Gastroesophageal sphincter (tissue), 4 donors: ENCODE data around the gene SFT2D3. TPM values are rescaled to one million over a fixed set of nuclear protein-coding genes. Genes with fewer than 3 reads are reported as not detected.

Experiments used
- ATAC-seq: fragments of 150-250 bp; one replicate; pipeline ENCODE4 v1.9.1; 2016; ENCODE audit warnings: mild to moderate bottlenecking, moderate library complexity
- H3K27ac ChIP-seq, 4 donors: fragments of 200-600 bp; sonication (generic) in 3 of 4; 1 replicate in 3 of 4; 2 replicates in 1 of 4; pipeline ENCODE4 v1.5.1; 2016 to 2019
- H3K27me3 ChIP-seq: fragments of 200-600 bp; sonication (generic); one replicate; pipeline ENCODE4 v1.5.1; 2019
- H3K36me3 ChIP-seq, 2 donors: fragments of 200-600 bp; sonication (generic); one replicate each; pipeline ENCODE4 v1.5.1; 2019; ENCODE audit warnings: control low read depth in 1 of 2
- H3K4me1 ChIP-seq, 3 donors: fragments of 200-600 bp; sonication (generic); 1 replicate in 2 of 3; 2 replicates in 1 of 3; pipeline ENCODE4 v1.5.1; 2016 to 2019; ENCODE audit warnings: control low read depth in 2 of 3
- H3K4me3 ChIP-seq, 2 donors: fragments of 200-600 bp; sonication (generic); one replicate each; pipeline ENCODE4 v1.5.1; 2019; ENCODE audit warnings: mild to moderate bottlenecking in 1 of 2, moderate library complexity in 1 of 2
- H3K9me3 ChIP-seq, 3 donors: fragments of 200-600 bp; sonication (generic); one replicate each; pipeline ENCODE4 v1.5.1; 2017 to 2019; ENCODE audit warnings: control low read depth in 2 of 3
- EP300 ChIP-seq: sonication (generic); formaldehyde crosslinking; IDR thresholded peaks from one replicate; pipeline ENCODE4 v1.6.1; 2017; ENCODE audit warnings: antibody characterized with exemption, mild to moderate bottlenecking
- POLR2A ChIP-seq, 2 donors: fragments of 450-650 bp; IDR thresholded peaks; one replicate each; pipeline ENCODE4 v1.6.1; 2017; ENCODE audit warnings: antibody characterized with exemption in 2 of 2, mild to moderate bottlenecking in 2 of 2, moderate library complexity in 1 of 2
- POLR2AphosphoS5 ChIP-seq: sonication (generic); formaldehyde crosslinking; IDR thresholded peaks from one replicate; pipeline ENCODE4 v1.6.1; 2017; ENCODE audit warnings: antibody characterized with exemption
- WGBS, 2 donors: methylation state at CpG; one replicate each; pipeline ENCODE4 v1.1.5; 2018; ENCODE audit warnings: low coverage in 1 of 2; 5-methylcytosine and 5-hydroxymethylcytosine counted together
- total RNA-seq, 4 donors: library from RNA; depleted of rRNA; stranded (reverse); fragments of >200 nt; gene quantifications; one replicate each; pipeline ENCODE4 v1.1.0, GENCODE V29; 2016
- TF ChIP-seq, protein P1 (sequence below), 4 experiments: fragments of 200-600 bp in 2 of 4; fragments of 450-650 bp in 2 of 4; sonication (generic) in 1 of 4; IDR thresholded peaks; one replicate each; pipeline ENCODE4 v1.5.1; 2017 to 2019; ENCODE audit warnings: antibody characterized with exemption in 4 of 4, mild to moderate bottlenecking in 2 of 4, moderate library complexity in 2 of 4

SFT2D3 gene, protein sequence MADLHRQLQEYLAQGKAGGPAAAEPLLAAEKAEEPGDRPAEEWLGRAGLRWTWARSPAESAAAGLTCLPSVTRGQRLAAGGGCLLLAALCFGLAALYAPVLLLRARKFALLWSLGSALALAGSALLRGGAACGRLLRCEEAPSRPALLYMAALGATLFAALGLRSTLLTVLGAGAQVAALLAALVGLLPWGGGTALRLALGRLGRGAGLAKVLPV
- 10 to 100 TPM in 2 of 4 donors, 1 to 10 TPM in 2; 7.2 to 15.2 (median 10.3) TPM for total RNA-seq

DNA sequence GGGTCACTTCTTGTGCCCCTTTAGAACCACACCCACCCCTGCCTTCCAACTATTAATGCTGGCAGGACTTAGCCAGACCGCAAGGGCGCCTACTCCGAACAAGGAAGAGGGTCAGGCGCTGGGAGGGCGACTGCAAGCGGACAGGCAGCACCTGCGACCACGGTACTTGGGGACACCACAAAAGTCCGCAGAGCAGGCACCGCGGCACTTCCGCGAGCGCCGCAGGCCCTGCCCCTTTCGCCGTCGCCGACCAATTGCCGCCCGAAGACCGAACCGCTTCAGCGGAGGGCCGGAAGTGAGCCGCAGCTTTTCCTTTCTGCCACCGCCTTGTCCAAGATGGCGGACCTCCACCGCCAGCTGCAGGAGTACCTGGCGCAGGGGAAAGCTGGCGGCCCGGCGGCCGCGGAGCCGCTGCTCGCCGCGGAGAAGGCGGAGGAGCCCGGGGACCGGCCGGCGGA is at the start of gene SFT2D3:
Gene SFT2D3, plus strand, starts transcription at position 305 of the 458 bp plus-strand sequence. Its CDS starts 32 bp downstream, at position 337.
- TF ChIP-seq EP300 (no peak), POLR2A (IDR thresholded peaks at IDR 0.05) (peak; percentile 93 to 95), POLR2AphosphoS5 (peak; percentile 70)
- TF ChIP-seq, protein P1, sequence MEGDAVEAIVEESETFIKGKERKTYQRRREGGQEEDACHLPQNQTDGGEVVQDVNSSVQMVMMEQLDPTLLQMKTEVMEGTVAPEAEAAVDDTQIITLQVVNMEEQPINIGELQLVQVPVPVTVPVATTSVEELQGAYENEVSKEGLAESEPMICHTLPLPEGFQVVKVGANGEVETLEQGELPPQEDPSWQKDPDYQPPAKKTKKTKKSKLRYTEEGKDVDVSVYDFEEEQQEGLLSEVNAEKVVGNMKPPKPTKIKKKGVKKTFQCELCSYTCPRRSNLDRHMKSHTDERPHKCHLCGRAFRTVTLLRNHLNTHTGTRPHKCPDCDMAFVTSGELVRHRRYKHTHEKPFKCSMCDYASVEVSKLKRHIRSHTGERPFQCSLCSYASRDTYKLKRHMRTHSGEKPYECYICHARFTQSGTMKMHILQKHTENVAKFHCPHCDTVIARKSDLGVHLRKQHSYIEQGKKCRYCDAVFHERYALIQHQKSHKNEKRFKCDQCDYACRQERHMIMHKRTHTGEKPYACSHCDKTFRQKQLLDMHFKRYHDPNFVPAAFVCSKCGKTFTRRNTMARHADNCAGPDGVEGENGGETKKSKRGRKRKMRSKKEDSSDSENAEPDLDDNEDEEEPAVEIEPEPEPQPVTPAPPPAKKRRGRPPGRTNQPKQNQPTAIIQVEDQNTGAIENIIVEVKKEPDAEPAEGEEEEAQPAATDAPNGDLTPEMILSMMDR (IDR thresholded peaks at IDR 0.05), result no peak
- peaks cover 0 to 42% (median 10%) of the 10 kb centered on the region in 3 donors for H3K4me1 ChIP-seq
- H3K27ac ChIP-seq, result peak within 1 kb of the TSS; percentile 21 to 100 (median 97)
- H3K4me3 ChIP-seq, result peak within 1 kb of the TSS; percentile 27 to 73
- H3K9me3 ChIP-seq, result no peaks in the 10 kb centered on the region
- peaks cover 0 to 8% of the 10 kb centered on the region in 2 donors for H3K36me3 ChIP-seq
- peak; percentile 91 for ATAC-seq
- no peaks in the 10 kb centered on the region for H3K27me3 ChIP-seq
- no CpG with 5 or more reads among the region's 44 CpGs for WGBS, 2 donors

DNA sequence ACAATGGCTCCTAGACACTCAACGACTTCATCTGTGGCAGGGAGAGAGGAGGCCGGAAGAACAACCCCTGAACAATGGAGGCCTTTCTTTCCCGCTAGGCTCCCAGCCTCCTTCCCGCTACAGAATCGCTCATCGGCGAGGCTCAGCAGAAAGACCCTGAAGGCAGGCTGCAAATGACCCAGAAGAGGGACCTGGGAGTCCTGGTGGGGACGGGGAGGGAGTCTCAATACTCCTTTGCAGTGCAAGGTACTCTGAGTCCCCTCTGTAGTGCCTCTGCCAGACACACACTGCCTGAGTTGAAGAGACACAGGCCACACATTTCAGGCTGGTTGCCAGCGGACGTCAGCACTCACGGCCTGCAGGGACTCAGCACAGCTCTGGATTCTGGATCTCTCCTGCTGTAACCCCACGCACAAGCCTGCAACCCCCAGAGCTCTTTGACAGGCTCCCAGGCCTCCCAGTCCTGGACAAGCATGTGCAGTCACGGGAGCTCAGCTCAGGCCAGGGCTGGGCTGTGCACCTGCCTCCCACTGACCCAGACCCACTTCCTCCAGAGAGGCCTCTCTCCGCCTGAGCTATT is 49.2 kb upstream of the SFT2D3 start:
- peak; percentile 90 for TF ChIP-seq POLR2AphosphoS5
- TF ChIP-seq, protein P1 (IDR thresholded peaks at IDR 0.05), result no peak
- peak; percentile 52 for TF ChIP-seq EP300
- H3K4me3 ChIP-seq, result no peak overlapping the region
- no peaks in the 10 kb centered on the region for H3K9me3 ChIP-seq
- H3K36me3 ChIP-seq, result peaks cover 0 to 58% of the 10 kb centered on the region in 2 donors
- H3K27me3 ChIP-seq, result no peaks in the 10 kb centered on the region
- peak overlapping the region; percentile 70 to 98 (median 84) for H3K27ac ChIP-seq
- ATAC-seq, result peak; percentile 75
- peaks cover 13 to 99% (median 71%) of the 10 kb centered on the region in 3 donors for H3K4me1 ChIP-seq
- 7 to 28% methylated on average over 2 of the region's 14 CpGs for WGBS, 2 donors

DNA sequence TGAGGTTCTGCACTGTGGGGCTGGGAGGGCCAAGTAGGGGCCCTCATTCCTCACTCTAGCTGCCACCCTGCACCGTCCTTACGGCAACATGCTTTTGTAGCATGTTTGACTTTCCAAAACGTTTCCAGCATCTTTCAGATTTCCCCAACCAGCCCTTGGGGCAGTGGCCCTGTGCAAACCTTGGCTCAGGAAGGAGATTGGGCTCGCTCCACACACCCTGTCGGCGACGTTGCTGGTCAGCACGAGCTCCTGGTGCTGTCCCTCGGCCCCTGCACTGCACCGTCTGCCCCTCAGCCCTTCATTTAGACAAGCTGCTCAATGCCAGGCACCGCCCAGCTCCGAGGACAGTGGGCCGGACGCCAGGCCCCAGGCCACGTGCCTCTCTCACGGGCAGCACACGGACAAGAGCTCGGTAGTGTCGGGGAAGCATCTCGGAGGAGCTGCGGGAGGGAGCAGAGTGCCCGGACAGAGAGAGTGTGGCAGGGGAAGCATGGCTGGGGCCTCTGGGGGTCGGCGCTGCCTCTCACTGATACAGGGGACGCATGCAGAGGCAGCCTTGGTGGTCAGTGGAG is 48.4 kb upstream of the SFT2D3 start:
- WGBS, 2 donors, result 25 to 44% methylated on average over 3 to 4 of the region's 25 CpGs

DNA sequence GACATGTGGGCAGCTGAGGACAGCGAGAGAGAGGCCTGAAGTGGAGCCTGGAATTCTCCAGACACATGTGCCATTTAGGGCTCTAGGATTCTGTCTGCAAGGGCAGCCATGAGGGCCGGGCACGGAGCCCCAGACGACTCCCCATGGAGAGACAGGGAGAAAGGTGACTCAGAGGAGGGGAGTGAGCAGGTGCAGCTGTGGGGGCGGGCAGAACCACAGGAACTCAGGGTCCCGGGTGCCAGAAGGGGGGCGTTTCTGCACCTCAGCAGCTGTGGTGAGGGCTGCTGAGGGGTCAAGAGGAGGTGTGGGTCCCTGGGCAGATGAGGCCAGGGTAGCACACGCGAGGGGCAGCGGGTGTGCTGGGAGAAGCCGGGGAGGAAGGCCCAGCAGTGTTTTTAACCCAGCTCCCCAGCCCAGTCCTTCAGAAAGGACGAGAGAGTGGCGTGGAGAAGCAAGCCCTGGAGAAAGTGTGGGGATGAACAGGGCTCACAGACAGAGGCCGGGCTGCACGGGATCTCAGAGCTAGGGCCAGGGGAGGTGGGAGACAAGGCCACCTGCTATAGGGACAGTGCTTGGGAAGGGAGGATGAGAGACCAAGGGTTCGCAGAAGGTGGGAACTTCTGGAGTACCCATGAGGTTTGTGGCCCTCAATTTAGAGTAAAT is 47.7 kb upstream of the SFT2D3 start:
- ATAC-seq, result no peak
- H3K36me3 ChIP-seq, result peaks cover 0 to 56% of the 10 kb centered on the region in 2 donors

More for the DNA sequence above, 48.4 kb upstream of the SFT2D3 start:
- H3K27ac ChIP-seq, result peak overlapping the region; percentile 70 to 98 (median 84)
- H3K27me3 ChIP-seq, result no peaks in the 10 kb centered on the region
- no peak for TF ChIP-seq POLR2A (IDR thresholded peaks at IDR 0.05)
- no peak for TF ChIP-seq POLR2AphosphoS5
- no peak for TF ChIP-seq EP300
- TF ChIP-seq, protein P1 (IDR thresholded peaks at IDR 0.05), result no peak
- peaks cover 13 to 99% (median 71%) of the 10 kb centered on the region in 3 donors for H3K4me1 ChIP-seq
- peaks cover 0 to 62% of the 10 kb centered on the region in 2 donors for H3K36me3 ChIP-seq
- H3K9me3 ChIP-seq, result no peaks in the 10 kb centered on the region
- ATAC-seq, result no peak
- no peak overlapping the region for H3K4me3 ChIP-seq

More for the DNA sequence above, 47.7 kb upstream of the SFT2D3 start:
- Histone ChIP-seq H3K4me1 (peaks cover 13 to 99% (median 70%) of the 10 kb centered on the region in 3 donors), H3K27ac (peak overlapping the region; percentile 70 to 98 (median 84)), H3K9me3 (no peaks in the 10 kb centered on the region), H3K27me3 (no peaks in the 10 kb centered on the region), H3K4me3 (no peak overlapping the region)
- WGBS, 2 donors, result 63 to 64% methylated on average over 5 to 13 of the region's 16 CpGs
- TF ChIP-seq POLR2A (IDR thresholded peaks at IDR 0.05) (no peak), POLR2AphosphoS5 (no peak), EP300 (no peak)
- TF ChIP-seq, protein P1 (IDR thresholded peaks at IDR 0.05), result no peak
